Measurements from ENCODE around the gene HRH4.

Gene HRH4

GRCh38 chr18:24470022-24470618, 9.7 kb downstream of the HRH4 start:
- DNase-seq, result peak; percentile 28

DNA sequence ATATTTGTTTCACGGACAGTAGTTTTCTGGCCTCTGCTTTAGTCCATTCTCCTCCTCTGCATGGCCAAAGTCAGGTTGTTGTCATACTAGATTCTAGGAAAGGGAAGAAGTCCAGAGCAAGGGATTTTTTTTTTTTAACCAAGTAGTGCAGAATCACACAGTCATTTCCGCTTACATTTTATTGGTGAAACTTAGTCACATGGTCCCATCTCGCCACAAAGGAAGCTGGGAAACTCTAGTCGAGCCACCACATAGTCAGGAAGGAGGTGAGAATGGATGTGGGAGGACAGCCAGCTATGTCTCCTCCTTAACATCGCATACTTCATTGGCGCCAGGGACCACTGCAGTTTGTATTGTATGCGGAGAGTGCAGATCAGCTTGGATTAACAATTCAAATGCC, 10.4 kb downstream of the HRH4 start:
- DNase-seq, result no peak

GRCh38 chr18:24472591-24472990, 12.2 kb downstream of the HRH4 start:
- no peak for DNase-seq

GRCh38 chr18:24474406-24474805, 14.0 kb downstream of the HRH4 start:
- no peak for DNase-seq

DNA sequence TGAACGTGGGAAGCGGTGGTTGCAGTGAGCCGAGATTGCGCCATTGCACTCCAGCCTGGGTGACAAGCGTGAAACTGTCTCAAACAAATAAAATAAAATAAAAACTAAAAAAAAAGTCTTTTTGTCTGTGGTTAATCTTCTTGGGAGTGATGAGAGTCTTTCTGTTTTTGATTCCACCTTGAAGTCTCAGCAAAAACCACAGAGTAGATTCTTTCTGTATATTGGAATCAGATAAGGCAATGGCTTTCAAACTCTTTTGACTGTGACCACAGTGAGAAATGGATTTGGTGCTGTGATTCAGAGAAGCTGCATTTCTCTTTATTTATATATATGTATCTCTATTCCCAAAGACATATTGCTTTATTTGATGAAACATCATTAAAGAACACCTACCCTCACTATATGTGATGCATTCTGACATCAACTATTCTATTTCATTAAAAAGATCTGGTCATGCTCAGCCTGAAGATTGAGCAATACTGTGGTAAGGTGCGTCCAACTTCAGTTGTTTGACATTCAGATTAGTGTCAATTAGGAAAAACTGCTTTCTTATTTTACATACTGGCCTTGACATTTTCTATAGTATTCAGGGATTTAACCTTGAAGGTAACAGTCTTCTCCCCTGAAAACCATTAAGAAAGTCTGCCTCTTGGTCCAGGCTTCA, 15.6 kb downstream of the HRH4 start:
- no peak for DNase-seq

DNA sequence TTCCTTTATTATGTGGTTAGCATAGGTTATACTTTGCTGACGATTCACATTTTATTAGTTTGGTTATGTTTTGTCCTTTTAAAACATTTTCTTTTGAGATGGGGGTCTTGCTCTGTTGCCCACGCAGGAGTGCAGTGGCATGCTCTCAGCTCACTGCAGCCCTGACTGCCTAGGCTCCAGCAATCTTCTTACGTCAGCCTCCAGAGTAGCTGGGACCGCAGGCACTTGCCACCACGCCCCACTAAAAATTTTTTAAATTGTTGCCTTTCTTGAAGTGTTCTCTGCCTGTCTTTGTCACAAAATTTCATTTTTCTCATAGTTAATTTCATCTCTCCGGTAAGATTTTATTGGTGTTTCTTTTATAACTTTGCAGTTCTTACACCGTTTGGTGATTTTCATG, 18.9 kb downstream of the HRH4 start:
- DNase-seq, result no peak

DNA sequence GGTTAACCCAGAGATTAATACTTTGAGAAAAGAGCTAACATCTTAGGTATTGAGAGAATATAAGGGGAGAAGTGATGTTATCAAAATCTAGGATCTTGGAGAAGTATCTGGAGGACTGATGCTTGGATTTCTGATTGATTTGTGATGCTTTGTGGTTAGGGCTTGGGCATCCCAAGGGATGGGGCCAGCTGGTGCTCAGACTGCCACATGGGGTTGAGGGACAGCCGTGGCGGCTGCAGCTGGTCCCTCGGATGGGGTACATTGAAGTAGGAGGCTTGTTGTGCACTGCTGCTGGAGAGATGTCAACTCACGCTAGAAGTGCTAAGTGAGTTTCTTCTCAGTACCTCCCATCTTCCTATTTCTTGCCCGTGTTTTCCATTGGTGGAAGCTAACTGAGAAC, 22.4 kb downstream of the HRH4 start:
- no peak for DNase-seq

GRCh38 chr18:24485681-24486080, 25.2 kb downstream of the HRH4 start:
- DNase-seq, result no peak

GRCh38 chr18:24486684-24487083, 26.2 kb downstream of the HRH4 start:
- DNase-seq, result peak; percentile 31

DNA sequence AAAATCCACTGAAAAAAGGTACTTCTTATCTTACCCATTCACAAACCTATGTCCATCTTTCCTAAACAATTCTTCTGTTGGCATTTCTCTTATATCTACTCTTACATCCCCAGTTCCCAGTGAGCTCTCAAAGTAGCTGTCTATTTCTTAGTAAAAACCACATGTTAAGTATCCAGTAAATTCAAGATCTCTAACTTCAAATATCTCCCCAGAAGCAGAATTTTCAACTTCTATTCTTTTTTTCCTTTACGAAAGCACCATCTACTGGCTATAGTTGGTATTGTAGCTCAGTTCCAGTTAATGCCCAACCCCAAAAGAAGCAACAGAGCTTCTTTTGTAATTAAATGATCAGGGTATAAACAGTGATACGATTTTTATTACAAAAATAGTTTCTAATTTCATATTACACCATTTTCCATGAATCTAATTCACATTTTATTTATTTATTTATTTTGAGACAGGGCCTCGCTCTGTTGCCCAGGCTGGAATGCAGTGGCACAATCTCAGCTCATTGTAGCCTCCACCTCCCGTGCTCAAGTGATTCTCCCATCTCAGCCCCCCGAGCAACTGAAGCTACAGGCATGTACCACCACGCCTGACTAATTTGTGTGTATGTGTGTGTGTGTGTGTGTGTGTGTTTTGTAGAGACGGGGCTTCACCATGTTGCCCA, 28.5 kb downstream of the HRH4 start:
- DNase-seq, result peak; percentile 40

- DNase-seq, result no peak
These were observed 30.1 kb downstream of the HRH4 start for GRCh38 chr18:24490539-24490938.

- DNase-seq, result peak; percentile 46
These were observed 31.7 kb downstream of the HRH4 start for GRCh38 chr18:24491927-24492834.

- no peak for DNase-seq
These were observed 34.1 kb downstream of the HRH4 start for GRCh38 chr18:24494586-24494985.

DNA sequence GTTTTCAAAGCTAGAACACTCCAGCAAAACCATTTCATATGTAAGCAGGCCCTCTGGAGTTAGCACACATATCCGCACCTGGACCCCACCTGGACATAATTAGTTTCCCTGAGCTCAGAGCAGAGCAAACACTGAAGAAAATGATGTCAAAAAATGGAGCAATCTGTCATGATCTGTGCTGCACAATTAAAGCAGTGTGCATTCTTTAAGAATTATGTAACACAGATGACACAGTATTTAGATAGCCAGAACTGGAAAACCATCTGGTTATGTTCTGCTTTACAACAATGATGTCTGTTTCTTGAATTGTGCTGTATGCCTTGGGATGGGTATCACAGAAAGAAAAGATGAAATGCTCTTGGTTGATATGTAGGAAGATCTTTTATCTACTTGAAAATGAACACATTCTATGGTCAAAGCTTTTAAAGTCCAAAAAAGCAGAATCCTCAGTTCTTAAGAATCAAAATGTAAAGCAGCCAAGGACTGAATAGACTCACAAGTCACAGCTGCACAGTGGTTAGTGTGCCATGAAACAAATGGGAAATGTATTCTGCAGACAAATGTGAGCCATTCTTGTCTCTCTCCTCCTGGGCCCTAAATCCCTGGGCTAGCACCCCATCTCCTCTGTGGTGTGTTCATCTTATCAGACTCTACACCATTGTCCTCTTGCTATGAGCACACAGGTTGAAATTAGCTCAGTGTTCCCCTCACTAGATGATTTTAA, 36.8 kb downstream of the HRH4 start:
- DNase-seq, result peak; percentile 73

DNA sequence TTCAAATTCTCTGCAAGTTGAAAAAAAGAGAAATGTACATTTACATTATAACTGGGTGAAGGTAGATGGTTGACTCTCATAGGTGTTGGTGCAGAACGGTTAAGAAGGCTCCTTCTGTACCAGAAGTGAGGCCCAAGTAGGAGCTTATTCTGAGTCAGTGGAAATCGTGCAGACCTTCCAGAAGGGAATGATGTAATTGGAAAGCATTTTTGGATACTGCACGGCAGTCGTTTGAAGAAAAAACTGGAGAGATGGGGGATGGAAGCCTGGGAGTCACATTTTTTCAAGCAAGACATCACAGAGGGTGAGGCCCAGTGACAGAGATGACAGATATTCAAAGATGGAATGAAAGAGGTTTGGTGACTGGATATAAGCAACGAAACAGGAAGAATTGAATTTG, 39.4 kb downstream of the HRH4 start:
- no peak for DNase-seq

- no peak for DNase-seq
These were observed 39.8 kb downstream of the HRH4 start for GRCh38 chr18:24500217-24500616.

- no peak for DNase-seq
These were observed 40.3 kb downstream of the HRH4 start for GRCh38 chr18:24500766-24501165.

GRCh38 chr18:24502667-24503523, 42.5 kb downstream of the HRH4 start:
- DNase-seq, result peak; percentile 30

- DNase-seq, result no peak
These were observed 44.0 kb downstream of the HRH4 start for GRCh38 chr18:24504401-24504800.

DNA sequence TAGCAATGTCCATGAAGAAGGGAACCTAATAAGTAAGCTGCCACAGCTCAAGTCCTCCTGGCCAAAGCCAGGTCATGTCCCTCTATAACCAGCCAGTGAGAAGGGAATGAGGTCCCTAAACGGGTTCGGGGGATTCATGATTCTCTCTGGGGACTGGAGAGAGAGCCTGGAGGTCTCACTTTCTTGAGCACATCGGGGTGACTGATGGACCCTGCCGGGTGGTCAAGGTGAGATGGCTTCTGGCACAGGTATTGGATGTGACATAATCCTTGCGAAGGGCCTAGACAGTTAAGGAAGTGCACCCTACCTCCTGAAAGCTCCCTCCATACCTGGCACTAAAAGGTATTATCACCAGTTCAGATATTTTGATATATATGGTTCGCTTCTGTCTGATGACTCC, 45.7 kb downstream of the HRH4 start:
- no peak for DNase-seq

DNA sequence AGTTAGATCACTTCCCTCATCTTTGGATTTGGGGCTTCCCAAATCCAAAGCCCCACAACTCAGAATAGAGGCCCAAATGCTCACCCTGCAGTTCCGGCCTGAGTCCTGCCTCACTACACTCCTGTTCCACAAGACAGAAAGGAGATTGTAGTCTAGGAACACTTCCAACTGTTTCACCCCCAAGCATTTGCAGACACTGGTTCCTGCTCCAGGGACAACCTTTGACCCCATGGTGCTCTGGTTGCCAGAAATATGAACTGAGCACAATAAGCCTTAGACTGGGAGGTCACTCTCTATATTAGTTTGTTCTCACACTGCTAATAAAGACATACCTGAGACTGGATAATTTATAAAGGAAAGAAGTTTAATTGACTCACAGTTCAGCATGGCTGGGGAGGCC, 49.0 kb downstream of the HRH4 start:
- DNase-seq, result no peak

GRCh38 chr18:24514439-24514838, 54.0 kb downstream of the HRH4 start:
- peak; percentile 16 for DNase-seq

Data from NCI-H146 (cell line).